HEK293 (cell line): ENCODE measurements around the gene FBH1.

Experiments used
- CTCF ChIP-seq: fragments of 450-650 bp; formaldehyde crosslinking; IDR thresholded peaks from 2 replicates; pipeline ENCODE4 v1.5.1; 2016; ENCODE audit warnings: missing biosample characterization, missing genetic modification characterization
- IKZF3 ChIP-seq: fragments of 450-650 bp; IDR thresholded peaks from 2 replicates; pipeline ENCODE4 v1.5.0; 2018; ENCODE audit warnings: missing biosample characterization, mild to moderate bottlenecking, missing genetic modification characterization, moderate library complexity
- PBX3 ChIP-seq: sonication (generic); formaldehyde crosslinking; IDR thresholded peaks from 2 replicates; pipeline ENCODE4 v1.8.1; 2022; ENCODE audit warnings: mild to moderate bottlenecking, moderate library complexity, missing genetic modification reagents
- YY1 ChIP-seq: fragments of 450-650 bp; formaldehyde crosslinking; IDR thresholded peaks from 2 replicates; pipeline ENCODE4 v1.5.1; 2018; ENCODE audit warnings: missing biosample characterization, missing genetic modification characterization
- ZBTB21 ChIP-seq: fragments of 450-650 bp; formaldehyde crosslinking; IDR thresholded peaks from 2 replicates; pipeline ENCODE4 v1.5.1; 2017; ENCODE audit warnings: missing biosample characterization, missing genetic modification characterization
- ZBTB48 ChIP-seq: fragments of 450-650 bp; formaldehyde crosslinking; IDR thresholded peaks from 2 replicates; pipeline ENCODE4 v1.5.1; 2016; ENCODE audit warnings: missing biosample characterization, missing genetic modification characterization
- ZBTB7A ChIP-seq: fragments of 450-650 bp; formaldehyde crosslinking; IDR thresholded peaks from 2 replicates; pipeline ENCODE4 v1.5.1; 2016; ENCODE audit warnings: low read depth, missing biosample characterization, missing genetic modification characterization
- ZNF146 ChIP-seq: fragments of 450-650 bp; formaldehyde crosslinking; IDR thresholded peaks from 2 replicates; pipeline ENCODE4 v1.5.1; 2016; ENCODE audit warnings: missing biosample characterization, missing genetic modification characterization
- ZNF175 ChIP-seq: fragments of 450-650 bp; formaldehyde crosslinking; IDR thresholded peaks from 2 replicates; pipeline ENCODE4 v1.5.1; 2016; ENCODE audit warnings: missing biosample characterization, missing genetic modification characterization
- ZNF324 ChIP-seq: fragments of 450-650 bp; formaldehyde crosslinking; IDR thresholded peaks from 2 replicates; pipeline ENCODE4 v1.5.1; 2016; ENCODE audit warnings: missing biosample characterization, missing genetic modification characterization
- ZNF335 ChIP-seq: fragments of 450-650 bp; formaldehyde crosslinking; conservative IDR thresholded peaks from 2 replicates; pipeline ENCODE4 v1.5.1; 2016; ENCODE audit warnings: missing biosample characterization, missing genetic modification characterization
- ZNF350 ChIP-seq: fragments of 450-650 bp; formaldehyde crosslinking; IDR thresholded peaks from 2 replicates; pipeline ENCODE4 v1.5.0; 2017; ENCODE audit warnings: missing biosample characterization, mild to moderate bottlenecking, missing genetic modification characterization
- TF ChIP-seq, protein P1 (sequence below): fragments of 450-650 bp; formaldehyde crosslinking; IDR thresholded peaks from 2 replicates; pipeline ENCODE4 v1.5.1; 2016; ENCODE audit warnings: missing biosample characterization, missing genetic modification characterization

DNA sequence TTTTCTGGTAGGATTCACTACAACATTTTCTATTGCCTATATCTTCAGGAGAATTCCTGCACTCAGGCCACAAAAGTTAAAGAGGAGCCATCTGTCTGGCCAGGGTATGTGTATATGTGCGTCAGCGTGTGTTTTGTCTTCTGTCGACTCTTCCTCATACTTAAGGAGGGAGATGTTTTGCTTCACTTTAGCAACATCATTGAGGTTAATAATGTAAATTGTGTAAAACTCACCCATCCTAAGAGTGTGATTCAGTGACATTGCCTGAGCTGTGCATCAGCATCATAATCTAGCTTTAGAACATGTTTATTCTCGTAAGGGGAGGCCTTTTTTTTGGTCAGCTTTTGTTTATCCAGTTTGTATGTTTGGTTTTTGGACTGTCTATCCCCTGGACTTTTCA lies 23.7 kb downstream of the FBH1 start:
- TF ChIP-seq ZBTB7A (tag by site-specific recombination) (no peak), ZNF146 (tag by site-specific recombination) (no peak), ZBTB48 (tag by site-specific recombination) (no peak), ZNF350 (tag by site-specific recombination) (no peak), CTCF (tag by site-specific recombination) (no peak), ZNF324 (tag by site-specific recombination) (no peak), YY1 (tag by site-specific recombination) (no peak), PBX3 (no peak), ZNF335 (no peak), IKZF3 (no peak), ZBTB21 (tag by site-specific recombination) (no peak), ZNF175 (tag by site-specific recombination) (no peak)
- TF ChIP-seq, protein P1, sequence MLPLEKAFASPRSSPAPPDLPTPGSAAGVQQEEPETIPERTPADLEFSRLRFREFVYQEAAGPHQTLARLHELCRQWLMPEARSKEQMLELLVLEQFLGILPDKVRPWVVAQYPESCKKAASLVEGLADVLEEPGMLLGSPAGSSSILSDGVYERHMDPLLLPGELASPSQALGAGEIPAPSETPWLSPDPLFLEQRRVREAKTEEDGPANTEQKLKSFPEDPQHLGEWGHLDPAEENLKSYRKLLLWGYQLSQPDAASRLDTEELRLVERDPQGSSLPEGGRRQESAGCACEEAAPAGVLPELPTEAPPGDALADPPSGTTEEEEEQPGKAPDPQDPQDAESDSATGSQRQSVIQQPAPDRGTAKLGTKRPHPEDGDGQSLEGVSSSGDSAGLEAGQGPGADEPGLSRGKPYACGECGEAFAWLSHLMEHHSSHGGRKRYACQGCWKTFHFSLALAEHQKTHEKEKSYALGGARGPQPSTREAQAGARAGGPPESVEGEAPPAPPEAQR: no peak
